MM.1S (cell line): Measurements from ENCODE around the gene ZIC5.

Experiments
- DNase-seq: peaks from one replicate; pipeline ENCODE4 v3.0.0-alpha.2; 2015
- H2AFZ ChIP-seq: fragments of 300-600 bp; sonication (generic); 2 replicates; pipeline ENCODE4 v1.6.0; 2016; ENCODE audit warnings: antibody characterized with exemption, low read length
- H3F3A ChIP-seq: fragments of 300-600 bp; sonication (generic); 2 replicates; pipeline ENCODE4 v1.6.1; 2016; ENCODE audit warnings: mild to moderate bottlenecking, antibody characterized with exemption, low read length, moderate library complexity, mixed read lengths; ENCODE audit not compliant: insufficient read depth
- H3K27ac ChIP-seq: fragments of 300-600 bp; sonication (generic); 2 replicates; pipeline ENCODE4 v1.5.1; 2016; ENCODE audit warnings: mild to moderate bottlenecking, low read length
- H3K27me3 ChIP-seq: fragments of 300-600 bp; sonication (generic); replicated peaks from 2 replicates; pipeline ENCODE4 v1.6.0; 2016; ENCODE audit warnings: low read length; ENCODE audit not compliant: insufficient read depth
- H3K36me3 ChIP-seq: fragments of 300-600 bp; sonication (generic); replicated peaks from 2 replicates; pipeline ENCODE4 v1.6.1; 2016; ENCODE audit warnings: mild to moderate bottlenecking, low read length, mixed read lengths; ENCODE audit not compliant: insufficient read depth
- H3K4me1 ChIP-seq: fragments of 300-600 bp; sonication (generic); 2 replicates; pipeline ENCODE4 v1.6.1; 2016; ENCODE audit warnings: low read length, mixed read lengths
- H3K4me2 ChIP-seq: fragments of 300-600 bp; sonication (generic); 2 replicates; pipeline ENCODE4 v1.6.0; 2016; ENCODE audit warnings: low read depth, low read length
- H3K4me3 ChIP-seq: fragments of 300-600 bp; sonication (generic); 2 replicates; pipeline ENCODE4 v1.5.1; 2016; ENCODE audit warnings: low read length, mixed read lengths
- H3K79me2 ChIP-seq: fragments of 300-600 bp; sonication (generic); 2 replicates; pipeline ENCODE4 v1.6.1; 2016; ENCODE audit warnings: mixed run types, low read length, mixed read lengths
- H3K9ac ChIP-seq: fragments of 300-600 bp; sonication (generic); 2 replicates; pipeline ENCODE4 v1.6.1; 2016; ENCODE audit warnings: low read length, mixed read lengths
- H3K9me2 ChIP-seq: fragments of 300-600 bp; sonication (generic); replicated peaks from 2 replicates; pipeline ENCODE4 v1.6.1; 2016; ENCODE audit warnings: mild to moderate bottlenecking, low read length, mixed read lengths; ENCODE audit not compliant: insufficient read depth
- H3K9me3 ChIP-seq: fragments of 300-600 bp; sonication (generic); replicated peaks from 2 replicates; pipeline ENCODE4 v1.6.1; 2016; ENCODE audit warnings: mild to moderate bottlenecking, low read length, mixed read lengths; ENCODE audit not compliant: insufficient read depth
- H4K20me1 ChIP-seq: fragments of 300-600 bp; sonication (generic); 2 replicates; pipeline ENCODE4 v1.6.1; 2016; ENCODE audit warnings: mild to moderate bottlenecking, low read length, moderate library complexity, mixed read lengths; ENCODE audit not compliant: insufficient read depth
- CTCF ChIP-seq: fragments of 300-600 bp; sonication (generic); IDR thresholded peaks from 2 replicates; pipeline ENCODE4 v1.5.1; 2016; ENCODE audit warnings: antibody characterized with exemption, low read length, mixed read lengths
- EZH2 ChIP-seq: fragments of 300-600 bp; sonication (generic); optimal IDR thresholded peaks from 2 replicates; pipeline ENCODE3; 2017; ENCODE audit warnings: low read depth, mild to moderate bottlenecking, antibody characterized with exemption, low read length, mixed read lengths
- EZH2phosphoT487 ChIP-seq: fragments of 300-600 bp; sonication (generic); IDR thresholded peaks from 2 replicates; pipeline ENCODE4 v1.6.1; 2018; ENCODE audit warnings: antibody characterized with exemption, low read length

Gene ZIC5

GRCh38 chr13:99983499-99984401 is 12.2 kb upstream of the ZIC5 start:
- DNase-seq = no peak
- no peak overlapping the region for H3K4me3 ChIP-seq
- H3K4me2 ChIP-seq = no peak overlapping the region
- H3K79me2 ChIP-seq = no peaks in the 10 kb centered on the region
- no peaks in the 10 kb centered on the region for H3K36me3 ChIP-seq
- no peak overlapping the region for H2AFZ ChIP-seq
- no peaks in the 10 kb centered on the region for H4K20me1 ChIP-seq
- no peaks in the 10 kb centered on the region for H3K9me3 ChIP-seq
- no peaks in the 10 kb centered on the region for H3K4me1 ChIP-seq
- no peaks in the 10 kb centered on the region for H3F3A ChIP-seq
- no peak overlapping the region for H3K27ac ChIP-seq
- TF ChIP-seq CTCF (no peak), EZH2phosphoT487 (no peak), EZH2 (no peak)
- H3K9ac ChIP-seq = no peak overlapping the region
- H3K27me3 ChIP-seq = peaks cover 19% of the 10 kb centered on the region; the same call in 1 of the 2 replicates
- H3K9me2 ChIP-seq = no peaks in the 10 kb centered on the region

- no peaks in the 10 kb centered on the region for H3F3A ChIP-seq
- H3K4me2 ChIP-seq = no peak overlapping the region
- no peaks in the 10 kb centered on the region for H4K20me1 ChIP-seq
- DNase-seq = no peak
- no peaks in the 10 kb centered on the region for H3K4me1 ChIP-seq
- no peaks in the 10 kb centered on the region for H3K36me3 ChIP-seq
- no peak overlapping the region for H3K27ac ChIP-seq
- no peaks in the 10 kb centered on the region for H3K79me2 ChIP-seq
- H3K9me3 ChIP-seq = no peaks in the 10 kb centered on the region
- no peak overlapping the region for H3K4me3 ChIP-seq
- peaks cover 17% of the 10 kb centered on the region; the same call in 1 of the 2 replicates for H3K27me3 ChIP-seq
- H2AFZ ChIP-seq = no peak overlapping the region
- no peak overlapping the region for H3K9ac ChIP-seq
- H3K9me2 ChIP-seq = no peaks in the 10 kb centered on the region
- TF ChIP-seq EZH2phosphoT487 (no peak), CTCF (no peak), EZH2 (no peak)
Measured at GRCh38 chr13:99982731-99983498, 11.3 kb upstream of the ZIC5 start.

- Histone ChIP-seq H3K79me2 (no peaks in the 10 kb centered on the region), H3K36me3 (no peaks in the 10 kb centered on the region), H4K20me1 (no peaks in the 10 kb centered on the region), H3K9me2 (no peaks in the 10 kb centered on the region), H3K4me3 (no peak overlapping the region), H3K4me1 (no peaks in the 10 kb centered on the region), H3F3A (no peaks in the 10 kb centered on the region), H3K27me3 (peaks cover 12% of the 10 kb centered on the region; the same call in 1 of the 2 replicates), H3K4me2 (no peak overlapping the region), H2AFZ (no peak overlapping the region), H3K9ac (no peak overlapping the region), H3K27ac (no peak overlapping the region), H3K9me3 (no peaks in the 10 kb centered on the region)
- TF ChIP-seq CTCF (no peak), EZH2phosphoT487 (no peak), EZH2 (no peak)
- no peak for DNase-seq
Measured at GRCh38 chr13:99982036-99982730, 10.6 kb upstream of the ZIC5 start.
